Measurements from ENCODE around the gene DUSP15.
"Not testable (repeated sequence)": the region's sequence is repeated elsewhere in the genome, so short reads cannot be mapped to it uniquely, and the experiment has no call there.

The DUSP15 gene

GRCh38 chr20:31869942-31870725 lies at the start of gene DUSP15, which contains the start of gene TTLL9:
TSS of gene DUSP15 (minus strand) at chr20:31870527. CDS start at chr20:31870337, 190 bp downstream.
TSS of gene TTLL9 (plus strand) at chr20:31870634. CDS start at chr20:31871127, 493 bp downstream.
- Histone ChIP-seq H3K36me3 (ENCODE audit: insufficient read depth) (no peaks in the 10 kb centered on the region), H4K20me1 (ENCODE audit: insufficient read depth) (no peaks in the 10 kb centered on the region), H3K79me2 (ENCODE audit: insufficient read depth, low read depth) (no peaks in the 10 kb centered on the region), H3K9ac (no peak within 1 kb of the TSS), H3K27ac (no peak within 1 kb of the TSS), H3K4me1 (ENCODE audit: low read depth, poor library complexity, severe bottlenecking) (peaks cover 3% of the 10 kb centered on the region), H3K4me2 (peak within 1 kb of the TSS; percentile 50; the same call in 1 of the 2 replicates), H2AFZ (ENCODE audit: low read depth) (peak within 1 kb of the TSS; percentile 39; the same call in 1 of the 2 replicates), H3K4me3 (IDR thresholded peaks at IDR 0.05; ENCODE audit: insufficient read depth, low read depth, low read length) (no peak within 1 kb of the TSS), H3K27me3 (ENCODE audit: insufficient read depth, low read depth) (peaks cover 62% of the 10 kb centered on the region)
- no peak for TF ChIP-seq CTCF (conservative IDR thresholded peaks at IDR 0.05; ENCODE audit: low read depth, low read length)

GRCh38 chr20:31919410-31920155 lies 49.3 kb upstream of the DUSP15 start:
- Histone ChIP-seq H4K20me1 (ENCODE audit: insufficient read depth) (no peaks in the 10 kb centered on the region), H3K79me2 (ENCODE audit: insufficient read depth, low read depth) (no peaks in the 10 kb centered on the region), H3K27ac (no peak overlapping the region), H3K4me2 (no peak overlapping the region), H2AFZ (ENCODE audit: low read depth) (no peak overlapping the region), H3K4me1 (ENCODE audit: low read depth, poor library complexity, severe bottlenecking) (no peaks in the 10 kb centered on the region), H3K4me3 (IDR thresholded peaks at IDR 0.05; ENCODE audit: insufficient read depth, low read depth, low read length) (no peak overlapping the region), H3K27me3 (ENCODE audit: insufficient read depth, low read depth) (no peaks in the 10 kb centered on the region; the same call in 1 of the 2 replicates), H3K36me3 (ENCODE audit: insufficient read depth) (no peaks in the 10 kb centered on the region), H3K9ac (no peak overlapping the region)
- TF ChIP-seq CTCF (conservative IDR thresholded peaks at IDR 0.05; ENCODE audit: low read depth, low read length), result no peak

GRCh38 chr20:31918466-31919105 lies 48.3 kb upstream of the DUSP15 start:
- no peaks in the 10 kb centered on the region for H3K36me3 ChIP-seq (ENCODE audit: insufficient read depth)
- H3K4me1 ChIP-seq (ENCODE audit: low read depth, poor library complexity, severe bottlenecking), result no peaks in the 10 kb centered on the region
- H2AFZ ChIP-seq (ENCODE audit: low read depth), result no peak overlapping the region
- H3K4me3 ChIP-seq (IDR thresholded peaks at IDR 0.05; ENCODE audit: insufficient read depth, low read depth, low read length), result no peak overlapping the region
- no peaks in the 10 kb centered on the region; the same call in 1 of the 2 replicates for H3K27me3 ChIP-seq (ENCODE audit: insufficient read depth, low read depth)
- H3K4me2 ChIP-seq, result no peak overlapping the region
- no peaks in the 10 kb centered on the region for H3K79me2 ChIP-seq (ENCODE audit: insufficient read depth, low read depth)
- TF ChIP-seq CTCF (conservative IDR thresholded peaks at IDR 0.05; ENCODE audit: low read depth, low read length), result no peak
- no peak overlapping the region for H3K27ac ChIP-seq
- H3K9ac ChIP-seq, result no peak overlapping the region
- no peaks in the 10 kb centered on the region for H4K20me1 ChIP-seq (ENCODE audit: insufficient read depth)

GRCh38 chr20:31917962-31918412 lies 47.7 kb upstream of the DUSP15 start:
- not testable (repeated sequence) for H2AFZ ChIP-seq (ENCODE audit: low read depth); H3K4me1 ChIP-seq (ENCODE audit: low read depth, poor library complexity, severe bottlenecking); H4K20me1 ChIP-seq (ENCODE audit: insufficient read depth); H3K27ac ChIP-seq; H3K4me3 ChIP-seq (IDR thresholded peaks at IDR 0.05; ENCODE audit: insufficient read depth, low read depth, low read length); H3K27me3 ChIP-seq (ENCODE audit: insufficient read depth, low read depth); H3K9ac ChIP-seq; H3K79me2 ChIP-seq (ENCODE audit: insufficient read depth, low read depth); H3K4me2 ChIP-seq; H3K36me3 ChIP-seq (ENCODE audit: insufficient read depth)
